NCI-H2171 (cell line): ENCODE data around the gene AIG1.
A peak's percentile ranks its signal among the peaks of the same experiment; 100 is the strongest.
"Not testable (repeated sequence)": the region's sequence is repeated elsewhere in the genome, so short reads cannot be mapped to it uniquely, and the experiment has no call there.

Experiments
- DNase-seq: peaks from one replicate; lab custom pipeline; 2025; lab: John Stamatoyannopoulos, UW

Gene AIG1

DNA sequence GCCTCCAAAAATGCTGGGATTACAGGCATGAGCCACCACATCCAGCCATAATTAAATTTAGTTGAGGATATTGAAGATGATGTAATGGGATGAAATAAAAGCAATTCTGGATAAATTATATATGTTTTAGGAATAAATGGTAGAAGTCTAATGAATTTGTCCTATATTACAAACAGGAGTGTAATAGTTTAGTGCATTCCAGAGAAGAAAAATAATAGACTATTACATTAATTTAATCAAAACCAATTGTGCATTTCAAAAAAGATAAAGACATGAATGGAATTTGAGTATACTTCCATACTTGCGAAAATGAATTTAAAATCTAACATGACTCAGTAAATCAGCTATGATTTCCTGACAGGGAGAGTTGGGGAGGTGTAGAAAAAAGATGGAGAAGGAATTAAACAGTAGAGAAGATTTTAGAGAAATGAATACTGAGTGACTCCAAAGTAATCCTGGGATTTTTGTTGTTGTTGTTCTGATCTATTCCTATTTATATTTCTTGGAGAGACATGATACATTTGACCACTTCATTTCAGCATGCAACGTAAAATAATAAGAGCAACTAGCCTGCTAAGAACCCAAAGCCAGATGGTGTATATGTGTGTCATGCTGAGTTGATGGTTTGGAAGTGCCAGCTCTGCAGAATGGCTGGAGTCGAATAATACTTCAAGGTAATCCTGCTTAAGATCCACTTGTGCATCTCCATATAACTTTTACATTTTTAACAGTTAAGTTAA, 67.4 kb downstream of the AIG1 start:
- DNase-seq, result peak; percentile 22

DNA sequence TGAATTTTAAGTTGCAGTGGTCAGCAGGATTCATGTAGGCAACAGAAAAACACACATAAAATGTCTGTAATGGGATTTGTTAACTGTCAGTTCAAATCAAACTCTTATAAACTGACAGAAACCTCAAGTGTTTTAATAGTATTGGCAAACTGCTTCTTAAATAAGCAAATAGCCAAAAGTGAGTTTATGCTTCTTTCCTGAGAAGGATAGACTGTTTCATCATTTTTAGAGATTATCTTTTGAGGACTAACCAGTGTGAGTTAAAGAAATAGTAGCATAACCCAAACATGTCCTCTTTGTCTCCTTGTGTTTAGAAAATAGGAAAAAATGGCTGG, 68.0 kb downstream of the AIG1 start:
- DNase-seq, result no peak

DNA sequence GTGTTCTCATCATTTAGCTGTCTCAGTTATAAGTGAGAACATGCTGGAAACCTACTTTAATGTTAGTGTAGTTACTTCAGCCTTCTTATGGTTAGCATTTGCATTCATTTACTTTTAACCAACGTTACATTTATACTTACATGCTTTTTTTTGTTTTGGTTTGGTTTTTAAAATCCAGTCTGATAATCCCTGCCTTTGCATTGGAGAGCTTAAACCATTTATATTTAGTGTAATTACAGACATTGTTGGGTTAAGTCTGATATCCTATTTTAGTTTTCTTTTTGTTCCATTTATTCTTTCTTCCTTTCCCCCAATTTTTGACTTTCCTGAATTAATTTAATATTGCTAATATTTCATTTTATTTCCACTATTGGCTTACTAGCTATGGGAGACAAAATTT, 70.2 kb downstream of the AIG1 start:
- no peak for DNase-seq

DNA sequence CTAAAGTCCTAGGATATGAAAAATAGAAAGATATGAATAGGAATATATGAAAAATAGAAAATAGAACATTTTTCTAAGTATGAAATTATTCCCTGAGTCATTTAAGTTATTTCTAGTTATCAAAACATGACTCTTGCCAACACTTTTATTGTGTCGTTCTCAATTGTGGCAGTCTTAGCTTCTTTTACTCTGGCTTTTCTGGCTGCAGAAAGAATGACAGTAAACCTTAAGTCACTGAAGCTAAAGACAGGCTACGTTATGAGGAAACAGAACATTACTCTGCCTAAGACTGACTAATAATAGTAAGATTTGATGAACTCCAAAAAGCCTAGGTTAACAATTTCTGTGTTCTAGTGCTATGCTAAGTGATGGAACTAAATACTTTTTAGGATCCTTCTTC, 74.6 kb downstream of the AIG1 start:
- no peak for DNase-seq

DNA sequence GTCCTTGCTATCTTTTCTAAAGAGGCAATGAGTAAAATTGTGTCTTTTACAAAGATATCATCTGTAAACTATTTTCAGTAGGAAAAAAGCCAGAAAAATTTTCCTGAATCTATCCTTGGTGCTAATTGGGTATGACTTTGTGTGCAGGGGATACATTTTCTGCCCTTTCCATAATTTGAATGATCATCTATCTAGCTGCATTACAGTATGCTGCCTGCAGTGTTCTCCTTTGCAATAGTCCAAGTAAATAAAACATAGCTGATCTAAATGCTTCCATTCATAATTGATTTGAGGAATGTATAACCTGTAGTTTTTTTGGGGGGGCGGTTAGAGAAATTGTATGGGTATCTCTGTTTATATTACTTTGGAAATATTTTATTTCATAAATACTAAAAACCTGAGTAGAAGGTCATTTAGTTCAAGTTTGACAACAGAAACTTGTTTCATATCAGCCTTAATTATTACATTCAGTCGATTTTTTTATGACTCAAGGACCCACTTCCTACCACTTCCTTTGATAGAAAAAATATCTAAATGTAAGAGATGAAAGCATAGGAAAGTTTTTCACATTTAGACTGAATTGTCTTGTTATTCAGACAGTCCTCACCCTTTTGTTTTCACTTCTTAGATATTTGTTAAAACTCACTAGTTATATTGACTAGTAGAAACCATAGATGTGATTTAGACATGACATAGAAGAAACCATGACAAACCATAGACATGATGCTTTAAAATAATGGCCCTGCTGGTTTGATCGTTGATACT, 75.3 kb downstream of the AIG1 start:
- DNase-seq, result no peak

DNA sequence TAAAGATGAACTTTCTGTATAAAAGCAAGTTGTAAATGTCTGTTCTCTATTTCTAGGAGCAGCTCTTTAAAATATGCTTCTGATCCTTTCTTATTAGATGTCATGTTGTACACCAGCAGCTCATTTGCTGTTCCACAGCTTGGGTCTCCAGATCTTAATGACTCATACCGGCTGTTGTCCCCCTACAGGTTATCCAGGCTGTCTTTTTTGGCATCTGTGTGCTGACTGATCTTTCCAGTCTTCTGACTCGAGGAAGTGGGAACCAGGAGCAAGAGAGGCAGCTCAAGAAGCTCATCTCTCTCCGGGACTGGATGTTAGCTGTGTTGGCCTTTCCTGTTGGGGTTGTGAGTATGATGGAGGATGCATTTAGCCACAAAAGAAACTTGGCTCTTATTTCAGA, 76.0 kb downstream of the AIG1 start:
- no peak for DNase-seq

DNA sequence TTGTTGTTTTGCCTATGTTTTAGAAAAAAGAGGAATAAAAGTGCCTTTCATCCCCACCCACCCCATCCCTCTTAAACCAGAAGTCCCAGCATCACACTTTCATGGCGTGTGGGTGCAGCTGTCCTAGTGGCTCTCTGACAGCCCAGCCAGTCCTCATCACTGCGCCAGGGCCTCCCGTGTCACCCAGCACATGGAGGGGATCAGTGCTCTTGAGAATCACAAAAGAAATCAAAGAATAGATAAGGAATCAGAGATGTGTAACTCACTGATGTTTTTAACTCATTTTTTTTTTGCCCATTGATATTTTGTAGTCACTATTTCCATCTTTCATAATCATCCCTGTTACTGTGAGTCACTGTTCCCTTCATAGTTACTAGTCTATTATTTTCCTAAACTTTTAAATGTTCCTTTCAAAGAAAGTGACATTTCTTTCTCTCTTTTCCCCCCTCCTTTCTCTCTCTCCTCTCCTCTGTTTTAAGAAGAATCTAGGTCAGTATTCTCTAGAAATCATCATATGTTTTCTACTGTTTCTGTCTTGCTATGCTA, 78.6 kb downstream of the AIG1 start:
- no peak for DNase-seq

DNA sequence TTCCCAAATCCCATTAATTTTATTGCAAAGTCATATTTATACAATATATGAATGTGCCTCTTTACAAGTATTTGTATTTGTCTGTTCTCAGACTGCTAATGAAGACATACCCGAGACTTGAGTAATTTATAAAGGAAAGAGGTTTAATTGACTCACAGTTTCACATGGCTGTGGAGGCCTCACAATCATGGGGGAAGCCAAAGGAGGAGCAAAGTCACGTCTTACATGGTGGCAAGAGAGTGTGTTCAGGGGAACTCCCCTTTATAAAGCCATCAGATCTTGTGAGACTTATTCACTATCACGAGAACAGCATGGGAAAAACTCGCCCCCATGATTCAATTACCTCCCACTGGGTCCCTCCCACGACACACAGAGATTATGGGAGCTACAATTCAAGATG, 79.2 kb downstream of the AIG1 start:
- DNase-seq, result not testable (repeated sequence)

DNA sequence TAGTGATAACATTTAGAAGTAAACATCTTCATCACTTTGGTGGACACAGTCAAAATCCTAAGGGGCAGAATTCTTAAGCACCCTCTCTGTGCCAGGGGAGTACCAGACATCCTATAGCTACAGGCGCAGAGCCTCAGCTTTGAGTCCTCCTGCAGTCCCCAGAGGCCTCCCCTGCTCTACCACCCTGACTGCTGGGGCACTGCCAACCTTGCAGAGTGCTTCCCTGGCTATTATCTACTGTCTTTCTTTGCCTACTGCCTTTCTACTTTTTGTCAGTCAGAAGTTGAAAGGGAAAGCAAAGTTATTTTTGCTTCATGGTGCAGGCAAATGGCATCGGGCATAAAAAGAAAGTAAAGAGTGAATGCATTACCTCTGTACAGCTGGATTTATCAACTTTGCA, 80.1 kb downstream of the AIG1 start:
- no peak for DNase-seq

DNA sequence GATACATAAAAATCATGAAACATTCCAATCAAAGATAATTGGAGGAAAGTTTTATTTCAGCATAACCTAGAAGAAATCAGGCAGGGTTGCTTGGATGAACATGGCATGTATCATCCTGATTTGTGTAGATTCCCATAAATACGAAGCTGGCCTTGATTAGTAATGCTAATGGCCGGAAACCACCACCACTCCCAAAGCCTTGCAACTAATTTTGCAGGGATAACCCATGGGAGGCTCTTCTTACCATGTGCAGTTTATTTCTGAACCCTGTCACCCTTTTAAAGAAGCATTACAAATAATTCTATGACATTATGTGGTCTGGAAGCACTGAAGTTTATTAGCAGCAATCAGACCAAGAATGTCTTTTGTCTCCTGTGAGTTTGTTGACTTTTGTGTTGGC, 80.8 kb downstream of the AIG1 start:
- no peak for DNase-seq

DNA sequence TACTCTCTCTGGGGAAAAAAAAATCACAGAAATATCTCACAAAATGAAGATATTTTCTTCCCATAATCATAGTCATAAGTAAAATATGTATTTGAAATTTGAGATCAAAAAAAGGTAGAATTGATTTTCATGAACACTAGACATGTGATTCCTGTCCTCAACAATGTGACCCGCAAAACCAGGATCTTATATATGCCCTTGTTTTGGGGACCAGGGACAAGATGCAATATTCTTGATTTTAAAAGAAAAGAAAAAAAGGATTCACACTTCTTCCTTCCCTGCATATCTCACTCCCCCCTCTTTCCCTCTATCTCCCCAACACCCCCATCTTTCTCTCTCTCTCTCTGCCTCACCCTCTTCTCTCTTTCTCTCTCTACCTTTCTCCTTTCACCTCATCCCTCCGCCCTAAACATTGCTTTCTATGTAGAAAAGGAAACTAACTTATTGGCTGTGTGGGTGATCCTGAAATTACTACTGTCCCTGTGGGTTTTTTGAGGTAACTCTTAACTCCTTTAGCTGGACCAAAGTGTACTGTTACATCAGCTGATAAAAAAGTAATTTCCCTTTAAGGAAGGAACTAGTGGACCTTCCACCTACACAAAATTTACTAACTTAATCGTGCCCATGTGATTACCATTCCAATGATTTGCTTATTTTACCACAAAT, 85.6 kb downstream of the AIG1 start:
- DNase-seq, result no peak

DNA sequence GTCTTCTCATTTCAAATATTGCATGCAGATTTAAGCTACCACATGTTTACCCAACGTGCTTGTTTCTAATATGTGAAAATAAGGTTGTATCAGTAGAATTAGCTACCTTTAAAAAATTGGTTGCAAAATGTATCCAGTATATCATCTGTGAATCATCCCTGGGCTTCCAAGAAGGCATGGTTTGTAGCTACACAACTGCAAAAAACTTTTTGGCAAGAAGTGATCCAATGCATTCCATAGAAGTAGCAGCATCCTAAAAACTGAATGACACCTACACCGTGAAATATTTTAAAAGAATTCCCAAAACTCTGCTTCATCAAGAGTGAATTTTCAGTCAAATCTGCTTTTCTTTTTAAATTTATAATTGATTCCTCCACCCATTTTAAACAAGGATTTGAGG, 89.1 kb downstream of the AIG1 start:
- no peak for DNase-seq

DNA sequence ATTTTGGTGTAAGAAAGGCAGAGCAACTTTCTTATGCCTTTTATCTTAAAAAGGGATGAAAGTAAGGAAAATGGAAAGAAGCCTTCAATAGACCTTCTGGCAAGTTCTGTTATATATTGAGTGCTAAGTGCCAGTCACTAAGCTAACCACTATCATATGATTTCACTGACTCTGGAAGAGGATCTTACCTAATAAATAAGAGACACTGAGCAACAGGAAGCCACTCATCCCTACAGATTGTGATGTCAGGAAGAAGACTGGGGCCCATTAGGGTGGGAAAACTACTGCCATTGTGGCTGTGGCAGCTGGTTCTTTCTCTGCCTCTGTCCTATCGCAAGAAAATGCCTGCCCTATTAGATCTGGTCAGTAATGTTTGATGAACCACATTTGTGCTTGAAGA, 89.6 kb downstream of the AIG1 start:
- DNase-seq, result no peak

DNA sequence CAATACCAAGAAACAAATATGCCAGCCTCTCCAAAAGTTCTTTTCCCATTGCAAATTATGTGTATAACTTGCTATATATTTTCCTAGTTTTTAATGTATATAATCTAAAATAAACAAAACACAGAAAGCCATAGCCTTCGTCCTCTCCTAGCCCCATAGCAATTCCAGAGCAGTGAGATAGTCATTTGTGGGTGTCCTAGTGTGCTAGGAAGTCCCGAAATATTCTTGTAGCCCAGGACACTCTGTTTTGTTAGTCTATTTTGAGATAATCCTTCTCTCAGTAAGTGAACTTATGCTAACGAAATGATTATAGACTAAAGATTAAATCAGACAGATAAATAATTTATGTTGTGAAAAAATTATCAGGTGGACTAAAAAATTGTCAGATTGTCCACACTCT, 90.7 kb downstream of the AIG1 start:
- no peak for DNase-seq

DNA sequence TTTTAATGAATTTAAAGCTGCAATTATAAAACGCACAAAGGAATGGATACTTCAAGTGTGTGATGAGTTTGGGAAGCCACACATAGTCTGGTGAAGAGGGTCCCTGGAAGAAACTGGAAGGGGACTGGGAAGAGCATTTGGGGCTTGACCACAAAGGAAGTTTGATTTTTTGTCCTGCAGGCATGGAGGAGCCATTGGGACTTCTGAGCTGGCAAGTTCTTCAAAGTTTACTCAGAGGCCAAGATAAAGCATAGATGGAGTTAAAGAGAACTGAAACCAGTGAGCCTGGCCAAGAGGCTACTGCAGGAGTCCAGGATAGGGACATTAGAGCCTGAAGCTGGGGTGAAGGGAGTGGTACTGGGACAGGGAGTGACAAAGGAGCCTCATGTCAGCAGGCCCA, 95.0 kb downstream of the AIG1 start:
- DNase-seq, result no peak

DNA sequence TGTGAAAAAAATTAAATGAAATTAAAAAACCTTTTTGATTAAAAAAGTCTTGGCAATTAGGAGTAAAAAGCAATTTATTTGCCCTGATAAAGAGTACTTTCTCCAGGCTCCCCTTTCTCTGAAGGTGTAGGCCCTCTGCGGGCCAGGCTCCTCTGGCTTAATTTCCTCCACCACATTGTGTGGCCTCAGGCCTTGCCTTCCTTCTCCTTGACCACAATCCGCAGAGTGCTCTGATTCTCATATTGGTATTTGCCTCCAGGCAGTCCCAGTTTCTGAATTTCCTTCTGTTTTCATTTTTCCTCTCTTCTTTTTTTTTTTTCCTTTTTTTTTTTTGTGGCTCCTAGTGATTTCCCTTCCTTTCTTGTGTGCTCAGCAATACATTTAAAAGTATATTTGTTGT, 96.4 kb downstream of the AIG1 start:
- DNase-seq, result no peak

DNA sequence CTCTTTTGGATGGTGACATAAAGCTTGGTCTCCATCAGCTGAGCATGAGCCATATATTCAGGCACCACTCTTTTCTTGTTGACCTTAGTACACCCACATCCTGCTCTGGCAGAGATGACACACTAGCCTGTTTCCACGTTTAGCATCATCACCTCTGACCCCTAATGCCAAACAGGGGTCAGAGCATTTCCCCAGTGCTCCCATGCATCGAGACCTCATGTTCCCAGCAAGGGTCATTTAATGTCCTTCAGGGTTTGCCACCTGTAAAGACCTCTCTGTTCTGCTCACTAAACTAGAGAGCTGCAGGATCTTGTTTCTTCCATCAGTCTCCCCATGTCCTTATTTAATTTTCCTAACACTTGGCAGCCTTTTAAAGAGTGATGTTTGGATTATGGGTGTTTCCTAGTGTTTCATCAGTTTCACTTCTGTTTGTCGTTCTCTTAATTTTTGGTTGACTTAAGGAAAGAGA, 97.5 kb downstream of the AIG1 start:
- DNase-seq, result no peak

DNA sequence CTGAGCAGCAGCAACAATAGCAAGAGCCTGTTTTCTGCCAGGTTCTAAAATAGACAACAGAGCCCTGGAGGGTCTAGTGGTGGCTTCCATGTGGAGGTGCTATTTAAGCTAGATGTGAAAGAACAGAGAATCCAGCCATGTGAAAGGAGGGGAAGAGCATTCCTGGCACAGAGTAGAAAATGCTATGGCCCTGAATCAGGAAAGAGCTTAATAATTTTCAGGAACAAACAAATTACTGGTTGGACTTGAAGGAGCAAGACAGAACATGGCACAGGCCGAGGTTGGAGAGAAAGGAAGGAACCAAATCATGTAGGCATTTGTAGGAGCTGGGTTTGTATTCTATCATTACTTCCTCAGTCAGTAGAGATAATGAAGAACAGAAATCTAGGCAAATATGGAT, 98.3 kb downstream of the AIG1 start:
- DNase-seq, result no peak

DNA sequence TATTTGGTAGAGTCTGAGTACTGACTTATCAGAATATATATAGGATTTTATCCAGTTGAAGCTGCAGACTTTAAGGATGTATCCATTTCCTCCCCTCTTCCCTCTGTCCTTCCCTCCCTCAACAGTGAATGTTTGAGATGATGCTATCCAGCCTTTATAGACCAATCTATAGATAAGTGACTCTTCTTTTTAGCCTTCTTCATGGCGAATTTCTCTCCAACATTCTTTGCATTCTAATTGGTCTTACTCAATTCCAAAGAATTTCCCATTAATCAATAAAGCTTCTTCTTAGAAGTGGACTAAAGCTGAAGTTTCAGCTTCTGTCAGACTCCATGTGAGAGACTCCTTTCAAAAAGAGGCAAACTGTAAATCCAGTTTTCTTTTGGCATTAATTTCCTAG, 99.3 kb downstream of the AIG1 start:
- DNase-seq, result no peak

DNA sequence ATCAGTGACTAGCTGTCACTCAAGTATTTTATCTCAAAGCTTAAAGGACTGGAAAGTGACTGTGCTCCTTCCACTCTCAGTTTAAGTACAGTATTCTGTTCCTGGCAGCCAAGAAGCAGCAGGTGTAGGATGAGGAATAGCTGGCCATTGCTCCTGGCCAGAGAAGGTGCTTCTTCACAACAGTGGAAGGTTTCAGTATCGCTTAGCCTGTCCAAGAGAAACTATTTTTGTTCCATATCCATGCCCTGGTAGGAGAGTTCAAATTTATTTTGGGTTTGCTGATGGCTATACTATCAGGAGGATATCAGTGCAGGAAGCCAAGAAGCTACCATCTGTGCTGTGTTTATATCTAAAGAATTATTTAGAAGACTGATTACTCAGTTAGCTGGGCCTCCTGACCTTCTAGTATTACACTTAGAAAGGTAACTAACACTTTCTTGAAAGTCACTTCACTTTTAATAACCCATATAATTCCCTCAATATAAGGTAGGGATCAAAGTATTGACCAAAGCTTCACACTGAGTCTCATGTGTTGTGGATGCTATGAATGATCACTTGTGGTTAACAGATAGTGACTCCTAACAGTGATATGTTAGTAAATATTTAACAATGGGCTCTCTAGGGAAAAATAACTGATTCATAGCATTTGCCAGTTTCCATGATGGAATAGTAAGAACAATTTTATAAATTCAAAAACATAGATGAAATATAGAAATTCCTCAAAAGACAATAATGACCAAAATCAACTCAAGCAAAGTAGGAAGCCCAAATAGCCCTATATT, 99.9 kb downstream of the AIG1 start:
- no peak for DNase-seq

DNA sequence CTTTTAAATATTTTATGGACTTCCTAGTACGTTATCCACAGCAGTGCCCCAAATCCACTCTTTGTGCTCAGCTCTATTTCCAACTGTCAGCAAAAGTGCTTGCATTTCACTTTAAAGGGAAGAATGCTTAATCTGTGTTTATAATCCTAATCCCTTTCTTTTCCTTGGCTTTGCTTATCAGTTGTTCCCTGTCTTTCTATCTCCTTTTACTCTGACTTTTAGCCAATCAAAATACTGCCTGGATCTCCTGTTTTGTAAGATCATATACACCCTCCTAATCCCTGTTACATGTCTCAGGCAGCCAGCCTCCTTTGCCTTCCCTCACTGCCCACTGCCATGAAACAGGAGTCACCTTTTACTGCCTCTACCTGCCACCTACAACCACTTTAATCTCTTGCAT, 102.9 kb downstream of the AIG1 start:
- DNase-seq, result no peak

DNA sequence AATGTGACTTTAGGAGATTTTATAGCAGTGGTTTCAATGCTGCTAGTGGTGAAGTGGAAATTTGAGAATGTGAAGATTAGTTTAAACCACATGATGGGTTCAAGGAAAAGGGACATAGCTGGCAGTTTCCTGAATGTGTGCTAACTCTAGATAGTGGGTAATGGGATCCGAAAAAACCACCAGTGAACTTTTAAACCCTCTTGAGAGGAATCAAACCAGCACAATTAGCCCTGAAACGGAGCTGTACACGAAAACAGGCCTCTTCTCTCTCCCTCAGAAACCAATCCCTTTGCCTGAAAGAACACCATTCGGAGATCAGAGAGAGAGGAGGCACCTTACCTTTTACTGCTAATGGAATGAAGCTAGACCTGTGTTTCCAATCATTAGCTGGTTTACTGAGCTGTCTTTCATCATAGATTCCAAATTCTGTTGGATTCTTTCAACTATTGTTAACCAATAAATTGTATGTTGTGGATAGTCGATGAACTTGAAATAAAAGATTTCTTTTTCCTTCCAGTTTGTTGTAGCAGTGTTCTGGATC, 103.9 kb downstream of the AIG1 start:
- no peak for DNase-seq
